K562 (cell line): ENCODE data around the gene CRKL. TPM values are rescaled to one million over a fixed set of nuclear protein-coding genes. Genes with fewer than 3 reads are reported as not detected.

Experiments
- ERF ChIP-seq: fragments of 450-650 bp; formaldehyde crosslinking; IDR thresholded peaks from 2 replicates; pipeline ENCODE4 v1.4.0; 2020; ENCODE audit warnings: mild to moderate bottlenecking, mixed read lengths
- GATA2 ChIP-seq: sonication (generic); formaldehyde crosslinking; IDR thresholded peaks from 2 replicates; pipeline ENCODE4 v1.4.0; 2020; ENCODE audit warnings: mild to moderate bottlenecking, missing genetic modification reagents
- polyA plus RNA-seq, 8 experiments: library from polyadenylated mRNA; depleted of rRNA in 4 of 8; stranded (reverse) in 5 of 8; unstranded in 3 of 8; fragments of >200 nt; fragmentation: Nextera tagmentation in 2 of 8; fragmentation: Illumina TruSeq in 1 of 8; extraction: Ambion mirVana in 2 of 8; extraction: Trizol in 1 of 8; gene quantifications; 2 replicates each; pipeline versions ENCODE4 v1.2.1 to v1.2.3, GENCODE V29; 2011 to 2014; ENCODE audit warnings: inconsistent platforms in 1 of 8, missing spikeins in 1 of 8
- total RNA-seq, 7 experiments: library from RNA; depleted of rRNA in 6 of 7; stranded (reverse); fragments of >200 nt in 6 of 7; fragmentation: Illumina TruSeq in 2 of 7; extraction: Trizol in 2 of 7; gene quantifications; 2 replicates each; pipeline versions ENCODE4 v1.2.1 to v1.2.3, GENCODE V29; 2011 to 2021; ENCODE audit warnings: low replicate concordance in 1 of 7
- TF ChIP-seq, protein P1 (sequence below): IDR thresholded peaks from 2 replicates; pipeline ENCODE4 v1.6.1; 2016; ENCODE audit warnings: missing genetic modification characterization, missing compliant biosample characterization
- TF ChIP-seq, protein P2 (sequence below): fragments of 450-650 bp; formaldehyde crosslinking; IDR thresholded peaks from 2 replicates; pipeline ENCODE4 v1.4.0; 2020; ENCODE audit warnings: mild to moderate bottlenecking, mixed read lengths
- TF ChIP-seq, protein P3 (sequence below), 2 experiments: IDR thresholded peaks; 2 replicates each; pipeline ENCODE4 v1.6.1; 2011; ENCODE audit warnings: borderline replicate concordance in 1 of 2, control low read depth in 1 of 2, low read depth in 1 of 2, low read length in 1 of 2, mild to moderate bottlenecking in 1 of 2, mixed read lengths in 1 of 2, moderate library complexity in 1 of 2; ENCODE audit not compliant: insufficient read depth in 1 of 2, insufficient read length in 1 of 2, poor library complexity in 1 of 2, severe bottlenecking in 1 of 2; ENCODE audit errors: extremely low read depth in 1 of 2

CRKL gene
- total and polyA plus RNA-seq, 9 of the 15 experiments (the other 6 are each of a cell fraction or from before 2014, with no cell fraction given) = 100 to 263 (median 124) TPM

DNA sequence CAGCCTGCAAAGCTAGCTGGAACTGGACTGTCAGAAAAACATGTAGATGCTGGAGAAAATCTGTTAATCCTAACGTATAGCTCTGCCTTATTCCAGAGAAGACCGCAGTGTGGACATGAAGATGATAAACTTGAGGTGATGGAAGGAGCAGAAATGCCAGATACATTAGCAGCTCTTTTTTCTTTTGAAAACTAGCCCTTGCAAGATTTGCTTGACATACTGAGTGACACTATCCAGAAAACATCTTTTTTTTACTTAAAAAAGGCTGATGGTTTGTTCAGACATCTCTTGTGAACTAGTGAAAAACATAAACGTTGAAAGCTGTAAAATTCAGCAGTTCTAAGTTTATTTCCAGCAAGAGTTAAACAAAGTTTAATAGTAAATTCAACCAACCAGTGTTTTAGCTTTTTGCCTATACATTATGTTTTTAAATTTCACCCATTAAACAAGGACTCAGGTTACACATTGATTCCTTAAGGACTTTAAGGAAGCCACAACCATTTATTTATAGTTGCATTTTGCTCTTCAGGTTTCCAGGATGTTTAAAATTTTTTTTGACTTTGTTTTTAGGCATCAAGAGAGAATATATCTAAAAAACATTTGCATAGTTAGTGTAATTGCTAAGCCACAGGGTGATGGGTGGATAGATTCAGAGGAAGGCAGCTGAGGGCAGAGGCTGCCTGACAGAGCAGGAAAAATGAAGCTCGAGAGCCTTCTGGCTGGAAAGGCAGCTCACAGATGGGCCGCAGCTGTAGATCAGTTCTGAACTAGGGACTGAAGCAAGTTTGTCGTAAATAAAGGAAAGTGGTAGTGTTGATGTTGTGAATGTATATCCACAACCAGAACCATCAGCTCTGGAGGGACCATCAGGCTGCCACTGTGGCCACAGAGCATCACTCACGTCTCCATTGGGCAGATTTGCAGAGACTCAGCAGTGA, 48.9 kb upstream of the CRKL start (continued):
- TF ChIP-seq, protein P1, sequence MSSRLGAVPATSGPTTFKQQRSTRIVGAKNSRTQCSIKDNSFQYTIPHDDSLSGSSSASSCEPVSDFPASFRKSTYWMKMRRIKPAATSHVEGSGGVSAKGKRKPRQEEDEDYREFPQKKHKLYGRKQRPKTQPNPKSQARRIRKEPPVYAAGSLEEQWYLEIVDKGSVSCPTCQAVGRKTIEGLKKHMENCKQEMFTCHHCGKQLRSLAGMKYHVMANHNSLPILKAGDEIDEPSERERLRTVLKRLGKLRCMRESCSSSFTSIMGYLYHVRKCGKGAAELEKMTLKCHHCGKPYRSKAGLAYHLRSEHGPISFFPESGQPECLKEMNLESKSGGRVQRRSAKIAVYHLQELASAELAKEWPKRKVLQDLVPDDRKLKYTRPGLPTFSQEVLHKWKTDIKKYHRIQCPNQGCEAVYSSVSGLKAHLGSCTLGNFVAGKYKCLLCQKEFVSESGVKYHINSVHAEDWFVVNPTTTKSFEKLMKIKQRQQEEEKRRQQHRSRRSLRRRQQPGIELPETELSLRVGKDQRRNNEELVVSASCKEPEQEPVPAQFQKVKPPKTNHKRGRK (tag) = peak; percentile 91
- no peak for TF ChIP-seq ERF (CRISPR knock-in tag)
- TF ChIP-seq, protein P2, sequence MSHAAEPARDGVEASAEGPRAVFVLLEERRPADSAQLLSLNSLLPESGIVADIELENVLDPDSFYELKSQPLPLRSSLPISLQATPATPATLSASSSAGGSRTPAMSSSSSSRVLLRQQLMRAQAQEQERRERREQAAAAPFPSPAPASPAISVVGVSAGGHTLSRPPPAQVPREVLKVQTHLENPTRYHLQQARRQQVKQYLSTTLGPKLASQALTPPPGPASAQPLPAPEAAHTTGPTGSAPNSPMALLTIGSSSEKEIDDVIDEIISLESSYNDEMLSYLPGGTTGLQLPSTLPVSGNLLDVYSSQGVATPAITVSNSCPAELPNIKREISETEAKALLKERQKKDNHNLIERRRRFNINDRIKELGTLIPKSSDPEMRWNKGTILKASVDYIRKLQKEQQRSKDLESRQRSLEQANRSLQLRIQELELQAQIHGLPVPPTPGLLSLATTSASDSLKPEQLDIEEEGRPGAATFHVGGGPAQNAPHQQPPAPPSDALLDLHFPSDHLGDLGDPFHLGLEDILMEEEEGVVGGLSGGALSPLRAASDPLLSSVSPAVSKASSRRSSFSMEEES (CRISPR knock-in tag) = no peak
- TF ChIP-seq, protein P3, sequence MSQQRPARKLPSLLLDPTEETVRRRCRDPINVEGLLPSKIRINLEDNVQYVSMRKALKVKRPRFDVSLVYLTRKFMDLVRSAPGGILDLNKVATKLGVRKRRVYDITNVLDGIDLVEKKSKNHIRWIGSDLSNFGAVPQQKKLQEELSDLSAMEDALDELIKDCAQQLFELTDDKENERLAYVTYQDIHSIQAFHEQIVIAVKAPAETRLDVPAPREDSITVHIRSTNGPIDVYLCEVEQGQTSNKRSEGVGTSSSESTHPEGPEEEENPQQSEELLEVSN (IDR thresholded peaks at IDR 0.05; ENCODE audit: borderline replicate concordance in 1 of 2, extremely low read depth in 1 of 2, insufficient read depth in 1 of 2, insufficient read length in 1 of 2, low read depth in 1 of 2, low read length in 1 of 2, poor library complexity in 1 of 2, severe bottlenecking in 1 of 2) = no peak
- no peak for TF ChIP-seq GATA2 (CRISPR knock-in tag)
